Activated T-helper 2 cell treated with anti-CD3 and anti-CD28 coated beads, Interferon-gamma antibody, Interleukin-2, Interleukin-4, amounts not matched to agents 10 μg/mL and 5 μg/mL and 100 μg/mL, durations not matched to agents 14 hours and 24 hours and 36 hours (primary cell): ENCODE measurements around the gene HMG20B. TPM values are rescaled to one million over a fixed set of nuclear protein-coding genes. Genes with fewer than 3 reads are reported as not detected.
"Not testable (repeated sequence)": the region's sequence is repeated elsewhere in the genome, so short reads cannot be mapped to it uniquely, and the experiment has no call there.

Experiments used
- DNase-seq: peaks from one replicate; pipeline ENCODE4 v3.0.0; 2021; ENCODE audit warnings: low spot score
- H3K27ac Mint-ChIP-seq: one replicate; pipeline ENCODE4 v1.8.0; 2021; ENCODE audit warnings: mixed read lengths
- H3K27me3 Mint-ChIP-seq: one replicate; pipeline ENCODE4 v1.8.0; 2021; ENCODE audit warnings: low read depth, mixed read lengths
- H3K36me3 Mint-ChIP-seq: one replicate; pipeline ENCODE4 v1.8.0; 2021; ENCODE audit warnings: low read depth, mixed read lengths
- H3K4me1 Mint-ChIP-seq: one replicate; pipeline ENCODE4 v1.8.0; 2021; ENCODE audit warnings: low read depth, mixed read lengths
- H3K4me3 Mint-ChIP-seq: one replicate; pipeline ENCODE4 v1.8.0; 2021; ENCODE audit warnings: low read depth, mild to moderate bottlenecking, moderate library complexity, mixed read lengths
- H3K9me3 Mint-ChIP-seq: one replicate; pipeline ENCODE4 v1.8.0; 2021; ENCODE audit warnings: mixed read lengths
- intact Hi-C: fragments of 100-400 bp; cut with micrococcal nuclease; formaldehyde crosslinking; loops from one replicate; pipeline ENCODE4 v1.15.1; 2023
- total RNA-seq: library from RNA; stranded (reverse); gene quantifications from 2 replicates; pipeline ENCODE4 v1.2.3, GENCODE V29; 2022

HMG20B gene
- total RNA-seq, 1 donor from 2014 or later = 55.3 TPM

- H3K27me3 Mint-ChIP-seq, H3K4me3 Mint-ChIP-seq, H3K36me3 Mint-ChIP-seq, intact Hi-C loops, H3K9me3 Mint-ChIP-seq, H3K27ac Mint-ChIP-seq, H3K4me1 Mint-ChIP-seq, DNase-seq: not testable (repeated sequence)
Measured at GRCh38 chr19:3584036-3584802, 11.5 kb downstream of the HMG20B start.

DNA sequence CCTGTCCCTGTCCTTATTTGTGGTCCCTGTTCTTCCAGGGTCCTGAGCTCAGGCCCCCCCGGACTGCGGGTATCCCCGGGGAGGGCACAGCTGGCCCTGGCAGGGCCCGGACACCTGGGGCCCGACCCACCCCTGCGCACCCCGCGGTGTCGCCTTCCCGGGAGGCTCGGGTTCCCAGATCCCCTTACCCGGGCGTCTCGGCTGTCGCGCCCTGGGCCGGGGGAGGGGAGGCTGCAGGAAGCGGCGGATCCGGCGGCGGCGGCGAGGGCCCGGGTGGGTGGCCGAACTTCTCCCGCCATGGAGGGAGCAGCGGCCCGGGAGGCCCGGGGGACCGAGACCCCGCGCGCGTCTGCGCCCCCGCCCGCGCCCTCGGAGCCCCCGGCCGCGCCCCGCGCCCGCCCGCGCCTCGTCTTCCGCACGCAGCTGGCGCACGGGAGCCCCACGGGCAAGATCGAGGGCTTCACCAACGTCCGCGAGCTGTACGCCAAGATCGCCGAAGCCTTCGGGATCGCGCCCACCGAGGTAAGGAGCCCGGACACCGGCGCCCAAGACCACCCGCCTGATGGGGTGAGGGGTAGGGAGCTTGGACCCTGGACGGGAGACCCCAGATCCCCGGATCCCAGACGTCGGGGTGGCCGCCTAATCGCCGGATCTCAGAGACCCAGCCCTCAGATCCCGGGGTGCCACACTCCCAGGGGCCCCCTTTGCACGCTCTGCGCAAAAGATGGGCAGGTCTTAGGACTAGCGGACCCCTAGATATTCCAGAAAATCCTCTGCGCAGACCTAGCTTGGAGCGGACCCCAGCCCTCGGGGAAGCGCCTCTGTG, 12.8 kb downstream of the HMG20B start, which contains the start of gene GIPC3:
Gene GIPC3 (plus strand): TSS at position 178 of the 826 bp plus-strand sequence. CDS start 120 bp downstream, at position 298.
- Mint-ChIP-seq H3K4me1 (no peaks in the 10 kb centered on the region), H3K4me3 (no peak within 1 kb of the TSS), H3K9me3 (peaks cover 3% of the 10 kb centered on the region), H3K27ac (no peak within 1 kb of the TSS), H3K36me3 (no peaks in the 10 kb centered on the region), H3K27me3 (peaks cover 3% of the 10 kb centered on the region)
- no peak for DNase-seq
- intact Hi-C loops = no loop called here

- H3K4me1 Mint-ChIP-seq = no peaks in the 10 kb centered on the region
- H3K9me3 Mint-ChIP-seq = peaks cover 3% of the 10 kb centered on the region
- no peak for DNase-seq
- H3K36me3 Mint-ChIP-seq = no peaks in the 10 kb centered on the region
- H3K27me3 Mint-ChIP-seq = peaks cover 3% of the 10 kb centered on the region
- no peak overlapping the region for H3K27ac Mint-ChIP-seq
- no peak overlapping the region for H3K4me3 Mint-ChIP-seq
- intact Hi-C loops = no loop called here
Measured at GRCh38 chr19:3586127-3586626, 13.4 kb downstream of the HMG20B start.

DNA sequence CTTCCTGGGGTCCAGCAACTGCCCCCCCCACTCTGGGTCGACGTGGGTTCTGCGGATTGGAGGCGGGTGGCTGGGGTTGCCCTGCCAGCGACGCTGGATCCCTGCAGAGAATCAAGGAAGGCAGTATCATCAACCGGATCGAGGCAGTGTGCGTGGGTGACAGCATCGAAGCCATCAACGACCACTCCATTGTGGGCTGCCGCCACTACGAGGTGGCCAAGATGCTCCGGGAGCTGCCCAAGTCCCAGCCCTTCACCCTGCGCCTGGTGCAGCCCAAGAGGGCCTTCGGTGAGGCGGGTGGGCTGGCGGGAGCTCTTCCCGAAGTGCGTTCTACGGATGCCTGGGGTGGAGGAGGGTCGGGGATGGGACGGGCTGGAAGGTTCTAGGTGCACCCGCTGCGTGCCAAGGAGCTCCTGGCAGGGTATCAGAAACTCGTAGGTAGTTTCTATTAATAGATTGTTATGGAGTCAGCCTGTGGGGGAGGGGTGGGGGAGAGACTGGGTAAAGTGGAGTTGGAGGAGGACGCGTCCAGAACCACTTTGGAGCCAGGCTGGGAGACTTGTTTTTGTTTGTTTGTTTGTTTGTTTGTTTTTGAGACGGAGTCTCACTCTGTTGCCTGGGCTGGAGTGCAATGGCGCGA, 14.1 kb downstream of the HMG20B start:
- Mint-ChIP-seq H3K4me3 (no peak overlapping the region), H3K4me1 (no peaks in the 10 kb centered on the region), H3K27ac (no peak overlapping the region), H3K9me3 (peaks cover 3% of the 10 kb centered on the region), H3K27me3 (peaks cover 3% of the 10 kb centered on the region), H3K36me3 (no peaks in the 10 kb centered on the region)
- no peak for DNase-seq
- intact Hi-C loops = no loop called here

- no peak overlapping the region for H3K4me3 Mint-ChIP-seq
- no peak overlapping the region for H3K27ac Mint-ChIP-seq
- no peaks in the 10 kb centered on the region for H3K36me3 Mint-ChIP-seq
- H3K4me1 Mint-ChIP-seq = no peaks in the 10 kb centered on the region
- intact Hi-C loops = no loop called here
- peaks cover 3% of the 10 kb centered on the region for H3K9me3 Mint-ChIP-seq
- H3K27me3 Mint-ChIP-seq = no peaks in the 10 kb centered on the region
- no peak for DNase-seq
Measured at GRCh38 chr19:3589439-3589838, 16.7 kb downstream of the HMG20B start.

DNA sequence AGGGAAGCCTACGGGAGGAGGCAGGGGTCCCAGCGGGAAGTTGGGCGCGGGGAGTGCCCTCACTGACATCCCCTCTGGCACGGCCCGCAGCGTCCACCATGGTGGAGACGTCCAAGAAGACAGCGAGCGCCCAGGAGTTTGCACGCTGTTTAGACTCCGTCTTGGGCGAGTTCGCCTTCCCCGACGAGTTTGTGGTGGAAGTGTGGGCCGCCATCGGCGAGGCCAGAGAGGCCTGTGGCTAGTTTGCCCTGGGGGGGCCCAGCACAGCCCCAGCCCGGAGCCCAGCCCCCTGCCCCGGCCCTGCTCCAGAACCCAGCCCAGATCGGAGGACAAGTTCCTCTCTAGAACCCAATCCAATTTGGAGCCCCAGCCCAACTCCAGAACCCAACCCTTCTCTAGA, 17.2 kb downstream of the HMG20B start:
- no peak for DNase-seq
- H3K4me3 Mint-ChIP-seq = no peak overlapping the region
- H3K36me3 Mint-ChIP-seq = no peaks in the 10 kb centered on the region
- no peaks in the 10 kb centered on the region for H3K4me1 Mint-ChIP-seq
- no peaks in the 10 kb centered on the region for H3K27me3 Mint-ChIP-seq
- intact Hi-C loops = no loop called here
- no peak overlapping the region for H3K27ac Mint-ChIP-seq
- H3K9me3 Mint-ChIP-seq = peaks cover 3% of the 10 kb centered on the region

DNA sequence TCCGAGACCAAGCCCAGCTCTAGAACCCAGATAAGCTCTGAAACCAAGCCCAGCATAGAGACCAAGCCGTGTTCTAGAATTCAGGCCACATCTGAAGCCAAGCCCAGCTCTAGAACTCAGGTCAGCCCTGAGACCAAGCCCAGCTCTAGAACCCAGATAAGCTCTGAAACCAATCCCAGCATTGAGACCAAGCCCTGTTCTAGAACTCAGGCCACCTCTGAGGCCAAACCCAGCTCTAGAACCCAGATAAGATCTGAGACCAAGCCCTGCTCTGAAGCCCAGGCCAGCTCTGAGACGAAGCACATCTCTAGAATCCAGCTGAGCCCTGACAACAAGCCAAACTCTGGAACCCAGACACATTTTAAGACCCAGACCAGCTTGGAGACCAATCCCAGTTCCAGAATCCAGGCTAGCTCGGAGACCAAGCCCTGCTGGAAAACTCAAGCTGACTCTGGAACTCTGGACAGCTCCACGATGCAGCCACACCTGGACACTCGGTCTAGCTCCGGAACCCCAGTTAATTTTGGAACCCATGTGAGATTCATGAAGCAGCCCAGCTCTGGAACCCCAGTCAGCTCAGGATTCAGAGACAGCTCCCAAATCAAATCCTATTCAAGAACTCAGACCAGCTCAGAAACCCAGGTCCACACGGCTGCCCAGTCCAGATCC, 18.4 kb downstream of the HMG20B start:
- H3K9me3 Mint-ChIP-seq = peaks cover 3% of the 10 kb centered on the region

DNA sequence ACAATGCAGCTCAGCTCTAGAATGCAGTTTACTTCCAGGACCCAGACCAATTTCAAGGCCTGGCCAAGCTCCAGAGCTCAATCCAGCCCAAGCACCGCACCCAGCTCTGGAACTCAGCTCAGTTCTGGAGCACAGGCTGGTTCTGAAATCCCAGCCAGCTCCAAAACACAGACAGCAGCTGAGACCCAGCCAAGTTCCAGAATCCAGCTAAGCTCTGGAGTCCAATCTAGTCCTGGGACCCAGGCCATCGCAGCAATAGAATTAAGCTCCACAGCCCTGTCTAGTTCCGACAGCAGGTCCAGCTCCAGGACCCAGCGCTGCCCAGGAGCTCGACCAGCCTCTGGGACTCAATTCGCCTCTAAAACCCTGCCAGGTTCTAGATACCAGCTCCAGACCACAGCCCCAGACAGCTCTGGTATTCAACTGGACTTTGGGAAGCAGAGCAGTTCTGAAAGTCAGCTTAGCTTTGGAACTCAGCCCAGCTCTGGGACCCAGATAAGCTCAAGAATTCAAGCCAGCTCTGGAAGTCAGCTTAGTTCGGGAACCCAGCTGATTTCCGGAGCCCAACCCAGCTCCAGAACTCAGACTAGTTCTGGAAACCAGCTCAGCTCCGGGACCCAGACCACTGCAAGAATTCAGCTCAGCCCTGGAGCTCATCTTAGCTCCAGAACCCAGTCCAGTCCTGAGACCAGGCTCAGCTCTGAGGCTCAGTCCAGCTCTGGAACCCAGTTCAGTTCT, 19.3 kb downstream of the HMG20B start:
- Mint-ChIP-seq H3K9me3 (peaks cover 3% of the 10 kb centered on the region), H3K36me3 (no peaks in the 10 kb centered on the region), H3K4me3 (no peak overlapping the region), H3K27ac (no peak overlapping the region), H3K27me3 (no peaks in the 10 kb centered on the region), H3K4me1 (no peaks in the 10 kb centered on the region)
- DNase-seq = no peak
- intact Hi-C loops = no loop called here

More for the DNA sequence above, 18.4 kb downstream of the HMG20B start:
- Mint-ChIP-seq H3K4me1 (no peaks in the 10 kb centered on the region), H3K36me3 (no peaks in the 10 kb centered on the region), H3K27me3 (no peaks in the 10 kb centered on the region), H3K4me3 (no peak overlapping the region), H3K27ac (no peak overlapping the region)
- intact Hi-C loops = no loop called here
- no peak for DNase-seq

DNA sequence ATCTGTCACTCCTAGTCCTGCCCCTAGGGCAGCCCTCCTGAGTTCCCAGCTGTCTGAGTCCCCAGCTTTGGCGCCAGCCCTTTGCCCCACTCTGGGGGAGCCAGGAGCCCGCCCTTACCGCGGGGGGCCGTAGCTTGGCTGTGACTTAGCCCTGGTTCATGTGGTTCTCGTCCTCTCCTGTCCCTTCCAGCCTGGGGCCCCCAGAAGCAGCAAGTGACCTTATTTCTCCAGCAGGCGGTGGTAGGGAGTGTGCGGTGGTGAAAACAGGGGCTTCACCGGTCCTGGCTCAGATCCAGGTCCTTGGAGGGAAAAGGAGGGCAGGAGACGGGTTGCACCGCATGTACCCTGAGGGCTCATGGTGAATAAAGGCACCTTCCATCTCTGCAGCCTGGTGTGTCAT, 20.4 kb downstream of the HMG20B start:
- DNase-seq = no peak
- Mint-ChIP-seq H3K9me3 (peaks cover 3% of the 10 kb centered on the region), H3K27me3 (no peaks in the 10 kb centered on the region), H3K36me3 (no peaks in the 10 kb centered on the region), H3K4me3 (no peak overlapping the region), H3K4me1 (no peaks in the 10 kb centered on the region), H3K27ac (no peak overlapping the region)
- intact Hi-C loops = no loop called here

GRCh38 chr19:3595521-3596061, 22.8 kb downstream of the HMG20B start:
- Mint-ChIP-seq H3K4me3 (no peak overlapping the region), H3K27ac (no peak overlapping the region)
- intact Hi-C loops = no loop called here

DNA sequence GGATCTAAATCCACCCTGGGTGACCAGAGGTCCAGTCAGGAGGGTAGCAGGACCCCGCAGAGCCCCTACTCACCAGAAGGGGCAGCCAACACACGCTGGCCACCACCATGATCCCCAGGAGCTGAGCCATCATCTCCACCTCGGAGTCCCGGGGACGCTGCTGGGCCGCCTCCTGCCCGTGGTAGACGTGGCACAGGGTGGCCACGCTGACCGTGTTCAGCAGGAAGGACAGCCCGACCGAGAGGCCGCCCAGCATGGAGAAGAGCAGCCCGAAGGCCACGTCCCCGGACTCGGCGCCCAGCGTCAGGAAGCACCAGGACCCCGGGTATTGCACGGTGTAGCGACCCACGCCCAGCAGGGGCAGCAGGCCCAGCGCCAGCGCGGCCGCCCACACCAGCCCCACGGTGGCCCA, 27.0 kb downstream of the HMG20B start:
- Mint-ChIP-seq H3K36me3 (no peaks in the 10 kb centered on the region), H3K27ac (no peak overlapping the region), H3K4me3 (no peak overlapping the region), H3K27me3 (no peaks in the 10 kb centered on the region), H3K9me3 (no peaks in the 10 kb centered on the region), H3K4me1 (no peaks in the 10 kb centered on the region)
- DNase-seq = no peak
- intact Hi-C loops = no loop called here

More at GRCh38 chr19:3595521-3596061, 22.8 kb downstream of the HMG20B start:
- no peak for DNase-seq
- Mint-ChIP-seq H3K36me3 (no peaks in the 10 kb centered on the region), H3K4me1 (no peaks in the 10 kb centered on the region), H3K27me3 (no peaks in the 10 kb centered on the region), H3K9me3 (no peaks in the 10 kb centered on the region)

DNA sequence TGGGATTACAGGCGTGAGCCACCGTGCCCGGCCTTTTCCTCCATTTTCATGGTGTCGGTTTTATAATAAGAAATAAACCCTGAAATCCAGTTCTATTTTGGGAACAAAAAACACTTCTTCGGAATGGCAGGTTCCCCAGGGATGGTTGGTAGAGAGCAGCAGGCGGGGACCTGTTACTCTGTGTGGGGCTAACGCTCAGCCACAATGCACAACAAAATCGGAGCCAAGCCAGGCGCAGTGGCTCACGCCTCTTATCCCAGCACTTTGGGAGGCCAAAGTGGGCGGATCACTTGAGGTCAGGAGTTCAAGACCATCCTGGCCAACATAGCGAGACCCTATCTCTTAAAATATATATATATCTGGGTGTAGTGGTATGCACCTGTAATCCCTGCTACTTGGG, 28.3 kb downstream of the HMG20B start:
- Mint-ChIP-seq H3K9me3 (no peaks in the 10 kb centered on the region), H3K36me3 (no peaks in the 10 kb centered on the region), H3K27me3 (no peaks in the 10 kb centered on the region), H3K4me1 (no peaks in the 10 kb centered on the region), H3K27ac (no peak overlapping the region), H3K4me3 (no peak overlapping the region)
- intact Hi-C loops = no loop called here
- DNase-seq = no peak
